ENCODE results near the gene SLC39A6. TPM values are rescaled to one million over a fixed set of nuclear protein-coding genes. Genes with fewer than 3 reads are reported as not detected.

The SLC39A6 gene
- total and polyA plus RNA-seq, 2 donors (not counting 1 experiment from before 2014, with no cell fraction given): 8.9 to 19.5 TPM

GRCh38 chr18:36160959-36161371 is 31.8 kb upstream of the SLC39A6 start:
- Histone ChIP-seq H3K9me3 (ENCODE audit: control extremely low read depth in 1 of 3, control insufficient read depth in 2 of 3, insufficient read depth in 1 of 3, low read length in 2 of 3) (no peaks in the 10 kb centered on the region), H3K4me3 (ENCODE audit: control extremely low read depth in 1 of 5, extremely low read depth in 1 of 5, insufficient read depth in 1 of 5, low read depth in 2 of 5, low read length in 4 of 5) (no peak overlapping the region), H3K79me2 (ENCODE audit: control insufficient read depth, insufficient read depth, low read length) (peaks cover 7% of the 10 kb centered on the region), H3K4me2 (replicated peaks; ENCODE audit: low read depth, low read length, poor library complexity, severe bottlenecking) (no peak overlapping the region), H3K27ac (ENCODE audit: low read length in 2 of 2) (no peak overlapping the region), H3K36me3 (replicated peaks in 1 of 2; ENCODE audit: control extremely low read depth in 1 of 2, control insufficient read depth in 1 of 2, extremely low read depth in 1 of 2, insufficient read depth in 2 of 2, low read length in 1 of 2) (peaks cover 9 to 80% of the 10 kb centered on the region in 2 experiments), H3K9ac (ENCODE audit: low read length) (no peak overlapping the region), H4K20me1 (ENCODE audit: control insufficient read depth, insufficient read depth, low read length, poor library complexity, severe bottlenecking) (no peaks in the 10 kb centered on the region), H2AFZ (ENCODE audit: insufficient read depth, low read depth, low read length, poor library complexity, severe bottlenecking) (no peak overlapping the region), H3K4me1 (ENCODE audit: control insufficient read depth in 2 of 2, insufficient read depth in 2 of 2, low read length in 2 of 2) (peaks cover 4 to 6% of the 10 kb centered on the region in 2 donors), H3K27me3 (replicated peaks in 1 of 4; ENCODE audit: control extremely low read depth in 1 of 4, control insufficient read depth in 3 of 4, insufficient read depth in 4 of 4, low read length in 3 of 4) (no peaks in the 10 kb centered on the region)
- TF ChIP-seq CTCF (IDR thresholded peaks at IDR 0.05) (no peak), EZH2 (IDR thresholded peaks at IDR 0.05; ENCODE audit: borderline replicate concordance, insufficient read depth, low read depth, low read length, poor library complexity, severe bottlenecking) (no peak)
- POLR2A ChIA-PET: interaction anchor here (0.7 kb wide), 1 partner anchor 32 kb away, joined by 6 read pairs; the partner anchor contains the start of gene SLC39A6
- Mint-ChIP-seq H3K27ac (no peak overlapping the region), H3K27me3 (no peaks in the 10 kb centered on the region), H3K4me3 (no peak overlapping the region), H3K9me3 (ENCODE audit: insufficient read depth) (no peaks in the 10 kb centered on the region), H3K4me1 (peaks cover 15% of the 10 kb centered on the region)
- DNase-seq: no peak
- no peak for ATAC-seq (ENCODE audit: low read depth)
- WGBS (ENCODE audit: insufficient coverage): 82% methylated on average over 1 of the region's 4 CpGs
- CTCF ChIA-PET: interaction anchor here (0.9 kb wide), 1 partner anchor 143 kb away, joined by 5 read pairs; no protein-coding TSS in a partner anchor
- intact Hi-C loops (cut with micrococcal nuclease): no loop called here

DNA sequence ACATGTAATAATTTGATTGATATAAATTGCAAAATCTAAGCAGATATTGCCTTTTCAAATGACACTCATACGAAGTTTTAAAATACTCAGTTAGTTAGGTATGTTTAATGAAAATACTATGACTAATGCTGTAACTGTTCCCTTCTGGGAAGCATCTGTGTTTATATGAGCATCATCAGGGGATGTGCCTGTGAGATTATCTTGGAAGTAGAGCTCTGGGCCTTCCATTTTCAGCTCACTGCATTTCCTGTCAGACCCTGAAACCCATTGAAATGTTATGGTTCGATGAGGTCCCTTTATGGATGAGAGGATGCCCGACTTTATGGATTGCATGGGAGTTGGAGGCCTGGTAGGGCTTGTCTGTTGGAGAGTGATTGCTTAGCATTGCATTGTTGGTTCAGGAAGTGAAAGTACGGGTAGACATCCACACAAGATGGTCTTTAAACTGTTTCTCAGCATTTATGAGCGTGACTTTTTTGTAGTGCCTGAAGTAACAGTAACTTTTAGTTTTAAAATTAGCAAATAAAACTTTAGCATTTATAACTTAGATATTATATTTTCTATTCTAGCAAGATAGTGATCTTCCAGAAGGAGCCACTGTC is 29.2 kb upstream of the SLC39A6 start:
- Histone ChIP-seq H3K36me3 (replicated peaks in 1 of 2; ENCODE audit: control extremely low read depth in 1 of 2, control insufficient read depth in 1 of 2, extremely low read depth in 1 of 2, insufficient read depth in 2 of 2, low read length in 1 of 2) (peaks cover 11 to 83% of the 10 kb centered on the region in 2 experiments), H3K27ac (ENCODE audit: low read length in 2 of 2) (peak overlapping the region in 1 of 2 donors; percentile 45), H3K79me2 (ENCODE audit: control insufficient read depth, insufficient read depth, low read length) (peaks cover 14% of the 10 kb centered on the region), H3K9me3 (ENCODE audit: control extremely low read depth in 1 of 3, control insufficient read depth in 2 of 3, insufficient read depth in 1 of 3, low read length in 2 of 3) (no peaks in the 10 kb centered on the region), H3K4me1 (ENCODE audit: control insufficient read depth in 2 of 2, insufficient read depth in 2 of 2, low read length in 2 of 2) (peaks cover 4 to 6% of the 10 kb centered on the region in 2 donors), H3K27me3 (replicated peaks in 1 of 4; ENCODE audit: control extremely low read depth in 1 of 4, control insufficient read depth in 3 of 4, insufficient read depth in 4 of 4, low read length in 3 of 4) (no peaks in the 10 kb centered on the region), H3K4me3 (ENCODE audit: control extremely low read depth in 1 of 5, extremely low read depth in 1 of 5, insufficient read depth in 1 of 5, low read depth in 2 of 5, low read length in 4 of 5) (no peak overlapping the region), H3K4me2 (replicated peaks; ENCODE audit: low read depth, low read length, poor library complexity, severe bottlenecking) (no peak overlapping the region), H2AFZ (ENCODE audit: insufficient read depth, low read depth, low read length, poor library complexity, severe bottlenecking) (no peak overlapping the region), H3K9ac (ENCODE audit: low read length) (no peak overlapping the region), H4K20me1 (ENCODE audit: control insufficient read depth, insufficient read depth, low read length, poor library complexity, severe bottlenecking) (no peaks in the 10 kb centered on the region)
- Mint-ChIP-seq H3K27me3 (no peaks in the 10 kb centered on the region), H3K27ac (no peak overlapping the region), H3K4me3 (no peak overlapping the region), H3K9me3 (ENCODE audit: insufficient read depth) (no peaks in the 10 kb centered on the region), H3K4me1 (peaks cover 15% of the 10 kb centered on the region)
- no peak for TF ChIP-seq CTCF (IDR thresholded peaks at IDR 0.05)
- no peak for TF ChIP-seq EZH2 (IDR thresholded peaks at IDR 0.05; ENCODE audit: borderline replicate concordance, insufficient read depth, low read depth, low read length, poor library complexity, severe bottlenecking)
- POLR2A ChIA-PET: no interaction called here
- intact Hi-C loops (cut with micrococcal nuclease): loop anchor here (2.0 kb wide), 1 partner anchor 14 kb away; no protein-coding TSS in a partner anchor
- CTCF ChIA-PET: interaction anchor here (2.2 kb wide), 1 partner anchor 141 kb away, joined by 6 read pairs; no protein-coding TSS in a partner anchor
- no peak for ATAC-seq (ENCODE audit: low read depth)
- peak; percentile 23 for DNase-seq
- 89% methylated on average over 2 of the region's 5 CpGs for WGBS (ENCODE audit: insufficient coverage)

Measured in B cell (primary cell).